K562 (cell line): ENCODE results near the gene ATP2A1. TPM values are rescaled to one million over a fixed set of nuclear protein-coding genes. Genes with fewer than 3 reads are reported as not detected.

Experiments
- ATAC-seq: fragments of 200-7000 bp; cut with Tn5 transposase; 3 replicates; pipeline ENCODE4 v1.9.1; 2020; ENCODE audit warnings: moderate library complexity
- BruUV-seq: library from RNA; stranded (reverse); fragments of 400-500 nt; replicated peaks from 2 replicates; lab custom pipeline; 2021; lab: Mats Ljungman, UMichigan
- CTCF ChIA-PET: fragments of 300-600 bp; formaldehyde crosslinking; extraction: SDS; loops from one replicate; lab custom pipeline; 2021; ENCODE audit warnings: low intra/inter-chr PET ratio; lab: Yijun Ruan, JAX
- POLR2A ChIA-PET: fragments of 300-600, 350-650 bp; sonication (Branson Sonifier 250); formaldehyde crosslinking; extraction: SDS; loops from one replicate; lab custom pipeline; 2021; ENCODE audit warnings: antibody characterized with exemption, inconsistent platforms; lab: Yijun Ruan, JAX
- DNase-seq, 4 experiments: peaks; one replicate each; pipeline versions ENCODE4 v3.0.0 to v3.0.0-alpha.2; 2011 to 2018; ENCODE audit warnings: low spot score in 3 of 4, mixed read lengths in 3 of 4; ENCODE audit errors: extremely low read depth in 1 of 4
- FAIRE-seq: peaks from 2 replicates; lab custom pipeline; 2011; peaks lifted over from hg19 to GRCh38; lab: Jason Lieb, UNC
- H2AFZ ChIP-seq: 2 replicates; pipeline ENCODE4 v1.6.0; 2011; ENCODE audit warnings: low read depth, low read length, control low read depth, inconsistent platforms
- H3K27ac ChIP-seq: fragments of 200-600 bp; 3 replicates; pipeline ENCODE4 v1.8.0; 2011; ENCODE audit warnings: low read depth, mild to moderate bottlenecking, control low read depth, inconsistent platforms, low read length, moderate library complexity, mixed read lengths; ENCODE audit errors: extremely low read depth
- H3K27me3 ChIP-seq, 2 experiments: fragments of 300-600 bp in 1 of 2; 2 replicates in 1 of 2; 3 replicates in 1 of 2; pipeline versions ENCODE4 v1.6.0 to v1.8.0; 2011; ENCODE audit warnings: inconsistent platforms in 2 of 2, low read length in 2 of 2, mild to moderate bottlenecking in 1 of 2, mixed read lengths in 1 of 2, moderate library complexity in 1 of 2; ENCODE audit not compliant: control insufficient read depth in 2 of 2, insufficient read depth in 2 of 2
- H3K36me3 ChIP-seq: fragments of 300-600 bp; 3 replicates; pipeline ENCODE4 v1.8.0; 2011; ENCODE audit warnings: mild to moderate bottlenecking, low read length, inconsistent platforms; ENCODE audit not compliant: control insufficient read depth, insufficient read depth
- H3K4me1 ChIP-seq, 2 experiments: fragments of 200-600 bp in 1 of 2; replicated peaks in 1 of 2; 2 replicates in 1 of 2; 3 replicates in 1 of 2; pipeline versions ENCODE4 v1.5.1 to v1.8.0; 2011; ENCODE audit warnings: inconsistent platforms in 2 of 2, low read length in 2 of 2, mild to moderate bottlenecking in 1 of 2, mixed read lengths in 1 of 2, moderate library complexity in 1 of 2; ENCODE audit not compliant: control insufficient read depth in 2 of 2, insufficient read depth in 2 of 2
- H3K4me2 ChIP-seq: 2 replicates; pipeline ENCODE4 v1.6.1; 2011; ENCODE audit warnings: low read length, control low read depth, inconsistent platforms, mixed read lengths; ENCODE audit not compliant: insufficient read depth
- H3K4me3 ChIP-seq: fragments of 200-600 bp; sonication (generic), shearing (Covaris generic); 2 replicates; pipeline ENCODE4 v1.5.1; 2016; ENCODE audit warnings: control low read depth, inconsistent platforms
- H3K79me2 ChIP-seq: fragments of 200-600 bp; 3 replicates; pipeline ENCODE4 v1.8.0; 2011; ENCODE audit warnings: low read length, inconsistent platforms; ENCODE audit not compliant: control insufficient read depth, insufficient read depth
- H3K9ac ChIP-seq, 2 experiments: 2 replicates each; pipeline versions ENCODE4 v1.6.0 to v1.6.1; 2011; ENCODE audit warnings: low read depth in 2 of 2, low read length in 2 of 2, control low read depth in 1 of 2, inconsistent platforms in 1 of 2, mild to moderate bottlenecking in 1 of 2, mixed read lengths in 1 of 2; ENCODE audit not compliant: insufficient read depth in 1 of 2
- H3K9me1 ChIP-seq: one replicate; pipeline ENCODE4 v1.6.0; 2011; ENCODE audit warnings: inconsistent platforms, mild to moderate bottlenecking, low read length, moderate library complexity; ENCODE audit not compliant: control insufficient read depth, insufficient read depth
- H3K9me3 ChIP-seq: replicated peaks from 2 replicates; pipeline ENCODE4 v1.5.1; 2011; ENCODE audit warnings: low read depth, low read length, inconsistent platforms; ENCODE audit not compliant: control insufficient read depth, insufficient read depth
- H4K20me1 ChIP-seq: replicated peaks from 2 replicates; pipeline ENCODE4 v1.6.1; 2011; ENCODE audit warnings: low read length, inconsistent platforms, mixed read lengths; ENCODE audit not compliant: control insufficient read depth, insufficient read depth
- DLX4 ChIP-seq: fragments of 250-450 bp; sonication (Bioruptor Pico); IDR thresholded peaks from 2 replicates; pipeline ENCODE4 v1.6.1; 2021; ENCODE audit warnings: mild to moderate bottlenecking
- E2F4 ChIP-seq: sonication (generic); formaldehyde crosslinking; IDR thresholded peaks from 2 replicates; pipeline ENCODE4 v1.8.0; 2022; ENCODE audit warnings: mild to moderate bottlenecking, low read depth, missing genetic modification reagents
- E2F5 ChIP-seq: sonication (generic); formaldehyde crosslinking; IDR thresholded peaks from 2 replicates; pipeline ENCODE4 v1.8.0; 2022; ENCODE audit warnings: mild to moderate bottlenecking, missing genetic modification reagents
- GTF2E2 ChIP-seq: fragments of 200-800 bp; sonication (Bioruptor generic); IDR thresholded peaks from 2 replicates; pipeline ENCODE4 v1.6.1; 2016; ENCODE audit warnings: missing genetic modification characterization, missing compliant biosample characterization
- MAX ChIP-seq: sonication (generic); formaldehyde crosslinking; IDR thresholded peaks from 2 replicates; pipeline ENCODE4 v1.9.0; 2022; ENCODE audit warnings: mild to moderate bottlenecking, missing genetic modification reagents
- MXI1 ChIP-seq: IDR thresholded peaks from 2 replicates; pipeline ENCODE4 v1.6.1; 2011; ENCODE audit warnings: low read depth, mild to moderate bottlenecking, improper control_type of control experiment, low read length
- MYC ChIP-seq, 2 experiments: fragments of 250-450 bp in 1 of 2; sonication (Bioruptor Pico) in 1 of 2; IDR thresholded peaks; 2 replicates each; pipeline versions ENCODE4 v1.5.1 to v1.6.1; 2012 to 2021; ENCODE audit warnings: low read depth in 2 of 2, borderline replicate concordance in 1 of 2, improper control_type of control experiment in 1 of 2, low read length in 1 of 2, mild to moderate bottlenecking in 1 of 2, moderate library complexity in 1 of 2
- SNRNP70 ChIP-seq: fragments of 200-400 bp; formaldehyde crosslinking; optimal IDR thresholded peaks from 2 replicates; pipeline ENCODE3; 2017; ENCODE audit warnings: low read depth, low read length
- SRSF3 ChIP-seq: fragments of 200-400 bp; formaldehyde crosslinking; IDR thresholded peaks from 2 replicates; pipeline ENCODE4 v1.6.1; 2016; ENCODE audit warnings: mild to moderate bottlenecking, low read length, moderate library complexity; ENCODE audit not compliant: insufficient read depth
- ZBTB49 ChIP-seq: sonication (generic); formaldehyde crosslinking; IDR thresholded peaks from 2 replicates; pipeline ENCODE4 v1.8.0; 2022; ENCODE audit warnings: missing genetic modification reagents, mild to moderate bottlenecking, borderline replicate concordance
- ZNF395 ChIP-seq: fragments of 200-800 bp; sonication (Bioruptor generic); IDR thresholded peaks from 2 replicates; pipeline ENCODE4 v1.6.1; 2017; ENCODE audit warnings: missing genetic modification characterization, missing compliant biosample characterization
- WGBS: fragments of 100-300 bp; shearing (Covaris generic); methylation state at CpG from one replicate; pipeline ENCODE4 v1.1.6; 2016; ENCODE audit warnings: low coverage, mixed read lengths; ENCODE audit not compliant: insufficient coverage; ENCODE audit errors: missing lambda C conversion rate; 5-methylcytosine and 5-hydroxymethylcytosine counted together
- in situ Hi-C: fragments of 300-500 bp; cut with MboI; formaldehyde crosslinking; loops from 4 replicates; pipeline ENCODE4 v1.15.0; 2018; ENCODE audit warnings: inconsistent platforms, mixed read lengths
- intact Hi-C: fragments of 100-400 bp; cut with micrococcal nuclease; formaldehyde crosslinking; loops from 2 replicates; pipeline ENCODE4 v1.14.2; 2022
- polyA plus RNA-seq, 8 experiments: library from polyadenylated mRNA; depleted of rRNA in 4 of 8; stranded (reverse) in 5 of 8; unstranded in 3 of 8; fragments of >200 nt; fragmentation: Nextera tagmentation in 2 of 8; fragmentation: Illumina TruSeq in 1 of 8; extraction: Ambion mirVana in 2 of 8; extraction: Trizol in 1 of 8; gene quantifications; 2 replicates each; pipeline versions ENCODE4 v1.2.1 to v1.2.3, GENCODE V29; 2011 to 2014; ENCODE audit warnings: inconsistent platforms in 1 of 8, missing spikeins in 1 of 8
- total RNA-seq, 7 experiments: library from RNA; depleted of rRNA in 6 of 7; stranded (reverse); fragments of >200 nt in 6 of 7; fragmentation: Illumina TruSeq in 2 of 7; extraction: Trizol in 2 of 7; gene quantifications; 2 replicates each; pipeline versions ENCODE4 v1.2.1 to v1.2.3, GENCODE V29; 2011 to 2021; ENCODE audit warnings: low replicate concordance in 1 of 7

Gene ATP2A1
- total and polyA plus RNA-seq, 9 of the 15 experiments (the other 6 are each of a cell fraction or from before 2014, with no cell fraction given): 0.25 to 2.6 (median 0.65) TPM

- intact Hi-C loops: loop anchor here (1.0 to 5.0 kb wide), 2 partner anchors 18 to 37 kb away; partner anchors contain the start of gene SH2B1
- H3K79me2 ChIP-seq: peaks cover 36% of the 10 kb centered on the region
- no peak for ATAC-seq
- peak; percentile 48 for FAIRE-seq
- no peaks in the 10 kb centered on the region for H3K9me1 ChIP-seq
- peaks cover 39% of the 10 kb centered on the region for H3K36me3 ChIP-seq
- TF ChIP-seq GTF2E2: no peak
- no peak for TF ChIP-seq SNRNP70
- TF ChIP-seq MAX (CRISPR knock-in tag): peak; percentile 62; the same call in 1 of the 2 replicates
- no peak for TF ChIP-seq DLX4 (CRISPR knock-in tag)
- TF ChIP-seq MXI1: no peak
- TF ChIP-seq E2F4 (CRISPR knock-in tag): 0 out of 2 replicates have a peak, but pooled peaks have one; percentile 39
- no peak for TF ChIP-seq SRSF3
- no peak for TF ChIP-seq MYC (IDR thresholded peaks at IDR 0.05; ENCODE audit: low read depth, low read length)
- 0 out of 2 replicates have a peak, but pooled peaks have one; percentile 83 for TF ChIP-seq MYC (CRISPR knock-in tag; IDR thresholded peaks at IDR 0.05; ENCODE audit: borderline replicate concordance, low read depth)
- no peak for TF ChIP-seq ZBTB49 (CRISPR knock-in tag)
- 0 out of 2 replicates have a peak, but pooled peaks have one; percentile 0 for TF ChIP-seq ZNF395
- TF ChIP-seq E2F5: peak; percentile 32; the same call in 1 of the 2 replicates
- H3K27ac ChIP-seq: peak overlapping the region; percentile 87
- no TSS peak for BruUV-seq
- peak overlapping the region; percentile 79 for H2AFZ ChIP-seq
- H3K9ac ChIP-seq: peak overlapping the region; percentile 81 to 99
- H3K4me3 ChIP-seq: peak overlapping the region; percentile 98
- no peaks in the 10 kb centered on the region for H3K27me3 ChIP-seq
- CTCF ChIA-PET: interaction anchor here (0.6 kb wide), 1 partner anchor 1186 kb away, joined by 3 read pairs; no protein-coding TSS in a partner anchor
- H3K4me2 ChIP-seq: peak overlapping the region; percentile 98
- under 1% methylated on average over 14 of the region's 16 CpGs for WGBS
- H3K4me1 ChIP-seq: peaks cover 4 to 24% of the 10 kb centered on the region in 2 experiments; a peak in 3 of 5 replicates
- no peaks in the 10 kb centered on the region for H4K20me1 ChIP-seq
- DNase-seq: peak in 1 of 4 experiments; percentile 25
- in situ Hi-C loops: no loop called here
- POLR2A ChIA-PET: interaction anchor here (2.3 to 10.1 kb wide), 4 partner anchors 10 to 18 kb away, joined by 14 to 100 read pairs (median 84); partner anchors contain the start of gene SH2B1
- H3K9me3 ChIP-seq: no peaks in the 10 kb centered on the region
These were observed 32.6 kb upstream of the ATP2A1 start for GRCh38 chr16:28845761-28846079.
